Endothelial cell of umbilical vein (primary cell): ENCODE data around the gene TTLL10. TPM values are rescaled to one million over a fixed set of nuclear protein-coding genes. Genes with fewer than 3 reads are reported as not detected.

Experiments
- BruUV-seq: library from RNA; stranded (reverse); fragments of 400-500 nt; replicated peaks from 2 replicates; lab custom pipeline; 2021; lab: Mats Ljungman, UMichigan
- CTCF ChIA-PET: fragments of 300-600, 350-600 bp; sonication (Branson Sonifier 250); formaldehyde crosslinking; loops from one replicate; lab custom pipeline; 2021; ENCODE audit warnings: antibody characterized with exemption, inconsistent platforms; lab: Charles Lee
- POLR2A ChIA-PET: fragments of 300-600, 350-600 bp; sonication (Branson Sonifier 250); formaldehyde crosslinking; loops from one replicate; lab custom pipeline; 2021; ENCODE audit warnings: antibody characterized with exemption, inconsistent platforms; lab: Charles Lee
- DNase-seq: peaks from one replicate; pipeline ENCODE4 v3.0.0-alpha.2; 2011; ENCODE audit warnings: low read depth, low spot score
- FAIRE-seq: peaks from 2 replicates; lab custom pipeline; 2011; peaks lifted over from hg19 to GRCh38; lab: Jason Lieb, UNC
- H2AFZ ChIP-seq: 2 replicates; pipeline ENCODE4 v1.6.0; 2012; ENCODE audit warnings: low read depth, low read length, control low read depth, inconsistent platforms
- H3K27ac ChIP-seq: 2 replicates; pipeline ENCODE4 v1.5.1; 2011; ENCODE audit warnings: low read depth, mild to moderate bottlenecking, control low read depth, low read length, moderate library complexity; ENCODE audit not compliant: insufficient read depth
- H3K27me3 ChIP-seq, 2 experiments: 2 replicates each; pipeline versions ENCODE4 v1.6.0 to v1.6.1; 2011; ENCODE audit warnings: low read length in 2 of 2, mixed read lengths in 1 of 2; ENCODE audit not compliant: control insufficient read depth in 2 of 2, insufficient read depth in 2 of 2
- H3K36me3 ChIP-seq, 2 experiments: 2 replicates in 1 of 2; 3 replicates in 1 of 2; pipeline ENCODE4 v1.5.1; 2011; ENCODE audit warnings: low read length in 2 of 2, mild to moderate bottlenecking in 1 of 2, moderate library complexity in 1 of 2; ENCODE audit not compliant: control insufficient read depth in 2 of 2, insufficient read depth in 2 of 2; ENCODE audit errors: extremely low read depth in 1 of 2
- H3K4me1 ChIP-seq: 3 replicates; pipeline ENCODE4 v1.5.1; 2011; ENCODE audit warnings: mild to moderate bottlenecking, low read length; ENCODE audit not compliant: control insufficient read depth, insufficient read depth; ENCODE audit errors: extremely low read depth
- H3K4me2 ChIP-seq: 2 replicates; pipeline ENCODE4 v1.6.1; 2011; ENCODE audit warnings: low read length, control low read depth, mixed read lengths; ENCODE audit not compliant: insufficient read depth
- H3K4me3 ChIP-seq, 3 experiments: fragments of 200-600 bp in 1 of 3; sonication (generic), shearing (Covaris generic) in 1 of 3; replicated peaks in 1 of 3; 2 replicates each; pipeline ENCODE4 v1.5.1; 2011 to 2016; ENCODE audit warnings: control low read depth in 3 of 3, low read length in 3 of 3, mild to moderate bottlenecking in 2 of 3, inconsistent platforms in 1 of 3, low read depth in 1 of 3, moderate library complexity in 1 of 3; ENCODE audit not compliant: insufficient read depth in 1 of 3
- H3K79me2 ChIP-seq: 2 replicates; pipeline ENCODE4 v1.6.0; 2012; ENCODE audit warnings: low read length, inconsistent platforms; ENCODE audit not compliant: control insufficient read depth, insufficient read depth
- H3K9ac ChIP-seq: replicated peaks from 2 replicates; pipeline ENCODE3; 2011; ENCODE audit warnings: low read length, control low read depth; ENCODE audit not compliant: insufficient read depth; ENCODE audit errors: extremely low read depth
- H3K9me1 ChIP-seq: replicated peaks from 3 replicates; pipeline ENCODE4 v1.6.0; 2011; ENCODE audit warnings: mild to moderate bottlenecking, low read length; ENCODE audit not compliant: control insufficient read depth, insufficient read depth; ENCODE audit errors: extremely low read depth
- H3K9me3 ChIP-seq: replicated peaks from 2 replicates; pipeline ENCODE4 v1.5.1; 2012; ENCODE audit warnings: low read length, inconsistent platforms; ENCODE audit not compliant: control insufficient read depth, insufficient read depth
- H4K20me1 ChIP-seq: replicated peaks from 2 replicates; pipeline ENCODE3; 2011; ENCODE audit warnings: mild to moderate bottlenecking, low read length; ENCODE audit not compliant: control insufficient read depth, insufficient read depth; ENCODE audit errors: extremely low read depth
- CTCF ChIP-seq, 2 donors: IDR thresholded peaks; 1 replicate in 1 of 2; 2 replicates in 1 of 2; pipeline ENCODE4 v1.5.1; 2011; ENCODE audit warnings: low read length in 2 of 2, mild to moderate bottlenecking in 2 of 2, moderate library complexity in 2 of 2, control low read depth in 1 of 2, inconsistent platforms in 1 of 2, low read depth in 1 of 2; ENCODE audit not compliant: insufficient read depth in 1 of 2; ENCODE audit errors: extremely low read depth in 1 of 2
- EZH2 ChIP-seq: IDR thresholded peaks from 2 replicates; pipeline ENCODE4 v1.6.1; 2012; ENCODE audit warnings: borderline replicate concordance, low read depth, mild to moderate bottlenecking, moderate library complexity, low read length, inconsistent platforms; ENCODE audit not compliant: severe bottlenecking
- MAX ChIP-seq: IDR thresholded peaks from 2 replicates; pipeline ENCODE4 v1.6.1; 2011; ENCODE audit not compliant: insufficient read depth, insufficient read length
- dilution Hi-C: fragments of 300-500 bp; cut with MboI; formaldehyde crosslinking; loops from one replicate; pipeline ENCODE4 v1.15.0; 2019; ENCODE audit warnings: low sequenced_read_pairs; ENCODE audit not compliant: extremely low pct_ligation_motif_present
- intact Hi-C: fragments of 100-400 bp; cut with micrococcal nuclease; formaldehyde crosslinking; loops from one replicate; pipeline ENCODE4 v1.10.0; 2022
- polyA plus RNA-seq, 4 experiments: library from polyadenylated mRNA; depleted of rRNA in 3 of 4; stranded (reverse) in 3 of 4; unstranded in 1 of 4; fragments of >200 nt; gene quantifications; 2 replicates each; pipeline versions ENCODE4 v1.2.1 to v1.2.3, GENCODE V29; 2011 to 2012; ENCODE audit warnings: missing spikeins in 1 of 4
- total RNA-seq: library from RNA; stranded (reverse); gene quantifications from 2 replicates; pipeline ENCODE4 v1.2.3, GENCODE V29; 2021

The TTLL10 gene
- total and polyA plus RNA-seq, 2 donors (not counting 3 experiments of a cell fraction or from before 2014, with no cell fraction given): not detected

GRCh38 chr1:1127551-1128451, 45.9 kb upstream of the TTLL10 start:
- no peaks in the 10 kb centered on the region for H3K9me3 ChIP-seq
- no TSS peak for BruUV-seq
- no peak overlapping the region for H3K4me2 ChIP-seq
- H2AFZ ChIP-seq: no peak overlapping the region
- FAIRE-seq: no peak
- no peaks in the 10 kb centered on the region for H4K20me1 ChIP-seq
- H3K4me1 ChIP-seq: no peaks in the 10 kb centered on the region
- no peaks in the 10 kb centered on the region for H3K79me2 ChIP-seq
- intact Hi-C loops: no loop called here
- no peaks in the 10 kb centered on the region for H3K27me3 ChIP-seq
- H3K9ac ChIP-seq: no peak overlapping the region
- no peak for DNase-seq
- no peak overlapping the region for H3K4me3 ChIP-seq
- no peak overlapping the region for H3K27ac ChIP-seq
- ChIA-PET CTCF (interaction anchor here (1.2 to 4.1 kb wide), 3 partner anchors 162 to 164 kb away, joined by 3 to 18 read pairs (median 3); no protein-coding TSS in a partner anchor), POLR2A (no interaction called here)
- no peaks in the 10 kb centered on the region for H3K9me1 ChIP-seq
- dilution Hi-C loops: no loop called here
- H3K36me3 ChIP-seq: no peaks in the 10 kb centered on the region
- no peak for TF ChIP-seq CTCF (IDR thresholded peaks at IDR 0.05; ENCODE audit: extremely low read depth in 1 of 2, insufficient read depth in 1 of 2, low read depth in 1 of 2, low read length in 2 of 2)
- no peak for TF ChIP-seq EZH2
- TF ChIP-seq MAX: no peak
